OCI-LY7 (cell line): ENCODE data around the gene DPY19L2.
"Not testable (repeated sequence)": the region's sequence is repeated elsewhere in the genome, so short reads cannot be mapped to it uniquely, and the experiment has no call there.

Experiments
- CTCF ChIP-seq: fragments of 200-600 bp; sonication (generic); conservative IDR thresholded peaks from 2 replicates; pipeline ENCODE4 v1.5.1; 2014; ENCODE audit warnings: mild to moderate bottlenecking, antibody characterized with exemption, low read length, moderate library complexity, mixed read lengths
- EZH2phosphoT487 ChIP-seq: fragments of 200-600 bp; sonication (generic); IDR thresholded peaks from 2 replicates; pipeline ENCODE4 v1.6.1; 2018; ENCODE audit warnings: low read depth, borderline replicate concordance, mild to moderate bottlenecking, mixed run types, antibody characterized with exemption, low read length, moderate library complexity, mixed read lengths

- not testable (repeated sequence) for TF ChIP-seq CTCF, EZH2phosphoT487
These were observed 31.5 kb upstream of the DPY19L2 start for GRCh38 chr12:63699678-63700382.
